ENCODE data around the gene NAV3.

- no peak for TF ChIP-seq POLR2AphosphoS5 (IDR thresholded peaks at IDR 0.05; ENCODE audit: low read depth, low read length)
- no peak for TF ChIP-seq CTCF (IDR thresholded peaks at IDR 0.05)
- TF ChIP-seq TCF7L2 (IDR thresholded peaks at IDR 0.05; ENCODE audit: low read depth, low read length), result no peak
- TF ChIP-seq REST (IDR thresholded peaks at IDR 0.05; ENCODE audit: insufficient read depth in 1 of 2, low read depth in 2 of 2, low read length in 1 of 2), result no peak
- TF ChIP-seq SIN3A (IDR thresholded peaks at IDR 0.05; ENCODE audit: borderline replicate concordance, insufficient read depth, low read depth, low read length), result no peak
Observed at GRCh38 chr12:77918046-77918445, 87.4 kb downstream of the NAV3 start.
